Measurements from ENCODE around the gene HPSE. TPM values are rescaled to one million over a fixed set of nuclear protein-coding genes. Genes with fewer than 3 reads are reported as not detected.

The HPSE gene
- total RNA-seq, 1 donor from 2014 or later, result 0.80 TPM

DNA sequence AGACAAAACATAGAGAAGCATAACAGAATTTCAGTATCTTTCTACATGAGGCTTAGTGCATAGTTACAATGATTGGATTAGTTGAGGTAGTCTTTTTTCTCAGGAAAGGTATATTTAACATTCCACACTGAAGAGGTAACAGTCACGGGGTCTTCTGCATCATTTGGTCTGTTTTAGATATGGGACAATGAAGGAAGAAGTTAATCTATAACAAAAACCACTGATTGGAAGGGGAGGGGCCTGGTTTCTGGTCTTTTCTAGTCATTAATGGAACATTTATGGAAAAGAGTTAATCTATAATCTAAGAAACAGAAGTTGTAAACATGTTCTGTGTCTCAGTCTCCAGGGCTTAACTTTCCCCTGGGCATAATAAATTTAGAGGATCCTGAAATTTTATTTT lies 37.3 kb upstream of the HPSE start:
- DNase-seq (ENCODE audit: low spot score in 2 of 2, unreplicated experiment in 2 of 2), result no peak
- H3K9me3 Mint-ChIP-seq, result peaks cover 5% of the 10 kb centered on the region
- no peak overlapping the region for H3K27ac Mint-ChIP-seq
- no peaks in the 10 kb centered on the region for H3K27me3 Mint-ChIP-seq (ENCODE audit: low read depth)
- no peaks in the 10 kb centered on the region for H3K36me3 Mint-ChIP-seq
- H3K4me3 Mint-ChIP-seq, result no peak overlapping the region
- TF ChIP-seq, protein P1, sequence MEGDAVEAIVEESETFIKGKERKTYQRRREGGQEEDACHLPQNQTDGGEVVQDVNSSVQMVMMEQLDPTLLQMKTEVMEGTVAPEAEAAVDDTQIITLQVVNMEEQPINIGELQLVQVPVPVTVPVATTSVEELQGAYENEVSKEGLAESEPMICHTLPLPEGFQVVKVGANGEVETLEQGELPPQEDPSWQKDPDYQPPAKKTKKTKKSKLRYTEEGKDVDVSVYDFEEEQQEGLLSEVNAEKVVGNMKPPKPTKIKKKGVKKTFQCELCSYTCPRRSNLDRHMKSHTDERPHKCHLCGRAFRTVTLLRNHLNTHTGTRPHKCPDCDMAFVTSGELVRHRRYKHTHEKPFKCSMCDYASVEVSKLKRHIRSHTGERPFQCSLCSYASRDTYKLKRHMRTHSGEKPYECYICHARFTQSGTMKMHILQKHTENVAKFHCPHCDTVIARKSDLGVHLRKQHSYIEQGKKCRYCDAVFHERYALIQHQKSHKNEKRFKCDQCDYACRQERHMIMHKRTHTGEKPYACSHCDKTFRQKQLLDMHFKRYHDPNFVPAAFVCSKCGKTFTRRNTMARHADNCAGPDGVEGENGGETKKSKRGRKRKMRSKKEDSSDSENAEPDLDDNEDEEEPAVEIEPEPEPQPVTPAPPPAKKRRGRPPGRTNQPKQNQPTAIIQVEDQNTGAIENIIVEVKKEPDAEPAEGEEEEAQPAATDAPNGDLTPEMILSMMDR (IDR thresholded peaks at IDR 0.05; ENCODE audit: unreplicated experiment), result no peak
- H3K4me1 Mint-ChIP-seq, result no peaks in the 10 kb centered on the region

DNA sequence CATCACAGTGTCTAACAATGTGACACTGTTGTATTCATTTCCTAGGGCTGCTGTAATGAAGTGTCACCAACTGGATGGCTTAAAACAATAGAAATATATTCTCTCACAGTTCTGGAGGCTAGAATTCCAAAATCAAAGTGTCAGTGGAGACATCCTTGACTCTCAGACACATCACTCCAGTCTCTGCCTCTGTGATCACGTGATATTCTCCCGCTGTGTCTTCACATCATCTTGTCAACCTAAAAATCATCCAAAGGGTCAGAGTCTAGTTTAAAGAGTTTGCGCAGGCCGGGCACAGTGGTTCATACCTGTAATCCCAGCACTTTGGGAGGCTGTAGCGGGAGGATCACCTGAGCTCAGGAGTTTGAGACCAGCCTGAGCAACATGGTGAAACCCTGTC lies 36.6 kb upstream of the HPSE start:
- H3K9me3 Mint-ChIP-seq, result peaks cover 2% of the 10 kb centered on the region
- H3K36me3 Mint-ChIP-seq, result no peaks in the 10 kb centered on the region
- no peaks in the 10 kb centered on the region for H3K4me1 Mint-ChIP-seq
- H3K27ac Mint-ChIP-seq, result no peak overlapping the region
- TF ChIP-seq, protein P1 (IDR thresholded peaks at IDR 0.05; ENCODE audit: unreplicated experiment), result no peak
- no peak for DNase-seq (ENCODE audit: low spot score in 2 of 2, unreplicated experiment in 2 of 2)
- H3K4me3 Mint-ChIP-seq, result no peak overlapping the region
- H3K27me3 Mint-ChIP-seq (ENCODE audit: low read depth), result no peaks in the 10 kb centered on the region

DNA sequence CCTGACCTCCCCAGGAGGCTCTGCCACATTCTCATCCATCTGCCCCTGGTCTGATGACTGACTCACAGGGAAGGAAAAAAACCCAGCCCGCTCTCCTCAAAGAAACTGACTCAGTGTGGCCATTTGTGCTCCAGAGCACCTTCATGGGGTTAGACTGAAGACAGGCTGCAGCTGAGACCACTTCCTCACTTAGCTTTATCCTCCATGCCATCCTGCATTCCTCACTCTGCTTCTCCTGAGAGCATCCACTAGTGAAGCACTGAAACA lies 35.9 kb upstream of the HPSE start:
- TF ChIP-seq, protein P1 (IDR thresholded peaks at IDR 0.05; ENCODE audit: unreplicated experiment), result no peak
- DNase-seq (ENCODE audit: low spot score in 2 of 2, unreplicated experiment in 2 of 2), result no peak
- H3K4me3 Mint-ChIP-seq, result no peak overlapping the region
- no peaks in the 10 kb centered on the region for H3K4me1 Mint-ChIP-seq
- H3K36me3 Mint-ChIP-seq, result no peaks in the 10 kb centered on the region
- H3K27ac Mint-ChIP-seq, result no peak overlapping the region
- no peaks in the 10 kb centered on the region for H3K27me3 Mint-ChIP-seq (ENCODE audit: low read depth)
- H3K9me3 Mint-ChIP-seq, result no peaks in the 10 kb centered on the region

DNA sequence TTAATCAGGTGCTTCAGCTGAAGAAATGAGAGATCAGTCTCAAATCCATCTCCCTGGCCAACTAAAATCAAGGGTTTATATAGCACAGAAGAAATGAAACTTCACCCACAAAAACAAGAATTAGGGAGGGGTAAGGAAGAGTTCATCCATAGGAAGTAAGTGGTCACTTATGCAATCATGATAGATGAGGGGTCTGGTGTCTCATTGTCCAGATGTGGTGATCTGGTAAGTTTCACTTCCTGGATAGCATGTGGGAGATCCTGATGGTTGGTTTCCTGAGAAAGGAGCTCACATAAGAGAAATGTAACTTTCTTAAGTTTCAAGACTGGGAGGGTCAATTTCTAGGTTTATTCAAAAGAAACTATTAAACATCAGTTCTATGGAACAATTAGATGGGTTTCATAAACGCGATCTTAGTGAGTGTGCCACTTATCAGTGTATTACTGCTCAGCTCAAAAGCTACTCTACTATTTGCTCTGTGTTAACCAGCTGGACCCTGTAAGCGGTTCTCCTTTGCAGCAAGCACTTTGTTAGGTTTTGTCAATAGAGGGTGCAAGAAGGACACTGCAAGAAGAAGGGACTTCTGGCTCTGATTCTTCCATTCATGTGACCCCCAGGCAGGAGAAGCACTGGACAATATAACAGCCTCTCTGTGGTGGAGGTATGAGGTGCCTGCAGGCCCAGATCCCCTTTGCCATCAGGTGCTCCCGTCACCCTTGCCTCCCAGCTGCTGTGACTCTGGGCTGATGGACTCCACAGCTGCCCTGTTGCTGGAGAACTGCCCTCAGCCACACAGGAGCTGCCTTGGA lies 35.4 kb upstream of the HPSE start:
- H3K27me3 Mint-ChIP-seq (ENCODE audit: low read depth), result no peaks in the 10 kb centered on the region
- DNase-seq (ENCODE audit: low spot score in 2 of 2, unreplicated experiment in 2 of 2), result no peak
- no peak overlapping the region for H3K4me3 Mint-ChIP-seq
- H3K27ac Mint-ChIP-seq, result no peak overlapping the region
- H3K9me3 Mint-ChIP-seq, result no peaks in the 10 kb centered on the region
- H3K36me3 Mint-ChIP-seq, result no peaks in the 10 kb centered on the region
- H3K4me1 Mint-ChIP-seq, result no peaks in the 10 kb centered on the region
- TF ChIP-seq, protein P1 (IDR thresholded peaks at IDR 0.05; ENCODE audit: unreplicated experiment), result no peak

DNA sequence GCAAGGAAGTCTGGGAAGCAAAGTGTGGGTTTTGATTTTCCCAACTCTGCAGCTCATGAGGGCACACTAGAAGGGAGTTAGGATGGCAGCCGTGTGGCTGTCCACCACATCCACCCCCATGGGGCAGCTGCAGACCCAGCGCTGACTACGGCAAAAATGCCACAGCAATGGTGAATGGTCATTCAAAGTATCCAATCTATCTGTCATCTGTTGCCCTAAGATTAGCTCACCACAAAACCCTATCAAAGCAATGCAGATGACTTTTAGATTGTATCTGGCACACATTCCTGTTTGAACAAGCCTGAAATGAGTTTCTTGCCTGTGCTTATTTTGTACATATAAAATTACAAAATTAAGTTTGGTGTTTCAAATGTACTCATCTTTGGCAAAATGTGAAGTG lies 29.7 kb upstream of the HPSE start:
- Mint-ChIP-seq H3K36me3 (no peaks in the 10 kb centered on the region), H3K9me3 (no peaks in the 10 kb centered on the region), H3K27ac (no peak overlapping the region), H3K4me3 (no peak overlapping the region), H3K27me3 (ENCODE audit: low read depth) (no peaks in the 10 kb centered on the region), H3K4me1 (peaks cover 10% of the 10 kb centered on the region)
- DNase-seq (ENCODE audit: low spot score in 2 of 2, unreplicated experiment in 2 of 2), result no peak
- TF ChIP-seq, protein P1 (IDR thresholded peaks at IDR 0.05; ENCODE audit: unreplicated experiment), result no peak
